Kidney epithelial cell (primary cell): ENCODE measurements around the gene KIAA2012. TPM values are rescaled to one million over a fixed set of nuclear protein-coding genes. Genes with fewer than 3 reads are reported as not detected.
A peak's percentile ranks its signal among the peaks of the same experiment; 100 is the strongest.

Experiments used
- DNase-seq: peaks from one replicate; pipeline ENCODE4 v3.0.0-alpha.2; 2010; ENCODE audit warnings: low read depth
- H3K27me3 ChIP-seq: 2 replicates; pipeline ENCODE4 v1.6.0; 2011; ENCODE audit warnings: low read length; ENCODE audit not compliant: control insufficient read depth, insufficient read depth
- H3K36me3 ChIP-seq: 2 replicates; pipeline ENCODE4 v1.5.1; 2011; ENCODE audit warnings: low read length; ENCODE audit not compliant: control insufficient read depth, insufficient read depth
- H3K4me3 ChIP-seq: 2 replicates; pipeline ENCODE4 v1.5.1; 2011; ENCODE audit warnings: low read depth, mild to moderate bottlenecking, control low read depth, low read length
- CTCF ChIP-seq: IDR thresholded peaks from 2 replicates; pipeline ENCODE4 v1.5.1; 2011; ENCODE audit warnings: mild to moderate bottlenecking, moderate library complexity, low read length, control low read depth, inconsistent platforms; ENCODE audit not compliant: insufficient read depth, poor library complexity, severe bottlenecking
- total RNA-seq: library from RNA; depleted of rRNA; stranded (reverse); fragments of >200 nt; gene quantifications from 2 replicates; pipeline ENCODE4 v1.2.3, GENCODE V29; 2015

The KIAA2012 gene
- total RNA-seq, 1 donor from 2014 or later = not detected

- Histone ChIP-seq H3K36me3 (no peaks in the 10 kb centered on the region), H3K27me3 (no peaks in the 10 kb centered on the region), H3K4me3 (no peak overlapping the region)
- no peak for DNase-seq
- peak; percentile 80 for TF ChIP-seq CTCF
Observed at GRCh38 chr2:202178346-202178958, 105.4 kb downstream of the KIAA2012 start.

GRCh38 chr2:202184557-202184956 lies 111.5 kb downstream of the KIAA2012 start:
- TF ChIP-seq CTCF = no peak
- no peak overlapping the region for H3K4me3 ChIP-seq
- no peaks in the 10 kb centered on the region for H3K36me3 ChIP-seq
- no peak for DNase-seq
- H3K27me3 ChIP-seq = no peaks in the 10 kb centered on the region

- H3K4me3 ChIP-seq = no peak overlapping the region
- no peak for DNase-seq
- no peaks in the 10 kb centered on the region for H3K36me3 ChIP-seq
- no peaks in the 10 kb centered on the region for H3K27me3 ChIP-seq
- TF ChIP-seq CTCF = no peak
Observed at GRCh38 chr2:202185156-202185555, 112.1 kb downstream of the KIAA2012 start.

GRCh38 chr2:202186641-202187202 lies 113.7 kb downstream of the KIAA2012 start:
- Histone ChIP-seq H3K36me3 (no peaks in the 10 kb centered on the region), H3K27me3 (no peaks in the 10 kb centered on the region), H3K4me3 (no peak overlapping the region)
- no peak for DNase-seq
- TF ChIP-seq CTCF = no peak

GRCh38 chr2:202187570-202187969 lies 114.5 kb downstream of the KIAA2012 start:
- Histone ChIP-seq H3K4me3 (no peak overlapping the region), H3K36me3 (no peaks in the 10 kb centered on the region), H3K27me3 (no peaks in the 10 kb centered on the region)
- no peak for TF ChIP-seq CTCF
- peak; percentile 90 for DNase-seq

GRCh38 chr2:202193305-202193704 lies 120.2 kb downstream of the KIAA2012 start:
- no peaks in the 10 kb centered on the region for H3K27me3 ChIP-seq
- TF ChIP-seq CTCF = no peak
- H3K4me3 ChIP-seq = no peak overlapping the region
- no peaks in the 10 kb centered on the region for H3K36me3 ChIP-seq
- DNase-seq = no peak
